ENCODE results near the gene TERT. TPM values are rescaled to one million over a fixed set of nuclear protein-coding genes. Genes with fewer than 3 reads are reported as not detected.
A peak's percentile ranks its signal among the peaks of the same experiment; 100 is the strongest.

The TERT gene
- total and polyA plus RNA-seq, 10 of the 15 experiments (the other 5 are each of a cell fraction or from before 2014, with no cell fraction given) = 0.08 to 21.5 (median 5.0) TPM

DNA sequence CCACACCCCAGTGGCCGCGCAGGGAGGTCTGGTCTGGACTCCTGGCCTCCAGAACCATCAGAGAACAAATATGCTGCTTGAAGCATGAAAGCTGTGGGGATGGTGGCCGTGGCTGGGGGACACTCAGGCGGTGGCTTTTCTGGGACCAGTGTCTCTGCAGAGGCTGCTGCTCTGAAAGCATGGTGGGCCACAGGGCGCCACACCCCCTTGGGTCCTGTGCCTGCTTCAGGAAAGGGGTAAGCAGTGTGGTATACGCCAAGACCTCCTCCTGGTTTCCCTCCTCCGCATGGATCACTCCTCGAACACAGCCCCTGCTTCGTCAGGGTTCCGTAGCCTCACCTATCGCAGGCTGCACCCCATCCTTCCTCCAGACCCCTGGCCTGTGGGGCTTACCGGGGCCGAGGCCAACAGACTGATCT, 19.7 kb upstream of the TERT start:
- intact Hi-C loops (cut with micrococcal nuclease; ENCODE audit: unreplicated experiment) = loop anchor here (5.0 to 10.0 kb wide), 3 partner anchors 57 to 480 kb away; partner anchors contain the start of gene MRPL36
- Histone ChIP-seq H3K4me2 (ENCODE audit: control insufficient read depth, insufficient read depth) (peak overlapping the region; percentile 97), H3K27ac (ENCODE audit: control insufficient read depth, insufficient read depth) (peak overlapping the region; percentile 79), H2AFZ (ENCODE audit: control insufficient read depth, low read depth, low read length) (no peak overlapping the region), H3K4me3 (no peak overlapping the region), H3K9ac (ENCODE audit: control insufficient read depth, insufficient read depth, low read length) (no peak overlapping the region; the same call in 1 of the 2 replicates), H3K9me3 (replicated peaks; ENCODE audit: control insufficient read depth, insufficient read depth, low read length) (peaks cover 17% of the 10 kb centered on the region), H3K79me2 (ENCODE audit: control insufficient read depth, insufficient read depth, low read length) (no peaks in the 10 kb centered on the region), H3K4me1 (ENCODE audit: control insufficient read depth, insufficient read depth, low read length) (peaks cover 50% of the 10 kb centered on the region), H3K36me3 (ENCODE audit: control insufficient read depth in 2 of 2, insufficient read depth in 2 of 2, low read length in 1 of 2) (peaks cover 6 to 15% of the 10 kb centered on the region in 2 experiments), H3K27me3 (replicated peaks in 1 of 2; ENCODE audit: control insufficient read depth in 2 of 2, insufficient read depth in 2 of 2, low read length in 1 of 2) (no peaks in the 10 kb centered on the region), H4K20me1 (ENCODE audit: control insufficient read depth, insufficient read depth) (no peaks in the 10 kb centered on the region)
- no peak for ATAC-seq
- in situ Hi-C loops (cut with MboI) = no loop called here
- no peak for TF ChIP-seq ATF7 (IDR thresholded peaks at IDR 0.05; ENCODE audit: low read depth)
- no peak for TF ChIP-seq SMAD5 (IDR thresholded peaks at IDR 0.05; ENCODE audit: low read depth)
- no peak for TF ChIP-seq CHD2 (IDR thresholded peaks at IDR 0.05; ENCODE audit: borderline replicate concordance, low read depth, low read length)
- TF ChIP-seq BMI1 (IDR thresholded peaks at IDR 0.05; ENCODE audit: borderline replicate concordance) = no peak
- no peak for TF ChIP-seq CEBPB (IDR thresholded peaks at IDR 0.05; ENCODE audit: borderline replicate concordance in 1 of 2, low read depth in 2 of 2, low read length in 2 of 2)
- no peak for TF ChIP-seq FOS (IDR thresholded peaks at IDR 0.05; ENCODE audit: borderline replicate concordance, extremely low read depth, insufficient read length)
- TF ChIP-seq NR2C2 (IDR thresholded peaks at IDR 0.05; ENCODE audit: borderline replicate concordance, control insufficient read depth, insufficient read length, low read depth) = no peak
- TF ChIP-seq, protein P1, sequence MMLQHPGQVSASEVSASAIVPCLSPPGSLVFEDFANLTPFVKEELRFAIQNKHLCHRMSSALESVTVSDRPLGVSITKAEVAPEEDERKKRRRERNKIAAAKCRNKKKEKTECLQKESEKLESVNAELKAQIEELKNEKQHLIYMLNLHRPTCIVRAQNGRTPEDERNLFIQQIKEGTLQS (IDR thresholded peaks at IDR 0.05; ENCODE audit: borderline replicate concordance, extremely low read depth, low read depth, low read length) = no peak
- TF ChIP-seq, protein P2, sequence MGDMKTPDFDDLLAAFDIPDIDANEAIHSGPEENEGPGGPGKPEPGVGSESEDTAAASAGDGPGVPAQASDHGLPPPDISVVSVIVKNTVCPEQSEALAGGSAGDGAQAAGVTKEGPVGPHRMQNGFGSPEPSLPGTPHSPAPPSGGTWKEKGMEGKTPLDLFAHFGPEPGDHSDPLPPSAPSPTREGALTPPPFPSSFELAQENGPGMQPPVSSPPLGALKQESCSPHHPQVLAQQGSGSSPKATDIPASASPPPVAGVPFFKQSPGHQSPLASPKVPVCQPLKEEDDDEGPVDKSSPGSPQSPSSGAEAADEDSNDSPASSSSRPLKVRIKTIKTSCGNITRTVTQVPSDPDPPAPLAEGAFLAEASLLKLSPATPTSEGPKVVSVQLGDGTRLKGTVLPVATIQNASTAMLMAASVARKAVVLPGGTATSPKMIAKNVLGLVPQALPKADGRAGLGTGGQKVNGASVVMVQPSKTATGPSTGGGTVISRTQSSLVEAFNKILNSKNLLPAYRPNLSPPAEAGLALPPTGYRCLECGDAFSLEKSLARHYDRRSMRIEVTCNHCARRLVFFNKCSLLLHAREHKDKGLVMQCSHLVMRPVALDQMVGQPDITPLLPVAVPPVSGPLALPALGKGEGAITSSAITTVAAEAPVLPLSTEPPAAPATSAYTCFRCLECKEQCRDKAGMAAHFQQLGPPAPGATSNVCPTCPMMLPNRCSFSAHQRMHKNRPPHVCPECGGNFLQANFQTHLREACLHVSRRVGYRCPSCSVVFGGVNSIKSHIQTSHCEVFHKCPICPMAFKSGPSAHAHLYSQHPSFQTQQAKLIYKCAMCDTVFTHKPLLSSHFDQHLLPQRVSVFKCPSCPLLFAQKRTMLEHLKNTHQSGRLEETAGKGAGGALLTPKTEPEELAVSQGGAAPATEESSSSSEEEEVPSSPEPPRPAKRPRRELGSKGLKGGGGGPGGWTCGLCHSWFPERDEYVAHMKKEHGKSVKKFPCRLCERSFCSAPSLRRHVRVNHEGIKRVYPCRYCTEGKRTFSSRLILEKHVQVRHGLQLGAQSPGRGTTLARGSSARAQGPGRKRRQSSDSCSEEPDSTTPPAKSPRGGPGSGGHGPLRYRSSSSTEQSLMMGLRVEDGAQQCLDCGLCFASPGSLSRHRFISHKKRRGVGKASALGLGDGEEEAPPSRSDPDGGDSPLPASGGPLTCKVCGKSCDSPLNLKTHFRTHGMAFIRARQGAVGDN (IDR thresholded peaks at IDR 0.05) = no peak
- TF ChIP-seq MTA2 (IDR thresholded peaks at IDR 0.05; ENCODE audit: low read depth) = no peak
- TF ChIP-seq SREBF1 (IDR thresholded peaks at IDR 0.05; ENCODE audit: low read length) = no peak
- TF ChIP-seq SRF (IDR thresholded peaks at IDR 0.05; ENCODE audit: low read depth in 2 of 2, low read length in 2 of 2) = no peak
- no peak for TF ChIP-seq KLF5 (IDR thresholded peaks at IDR 0.05; ENCODE audit: partially characterized antibody)
- no peak for TF ChIP-seq TCF12 (IDR thresholded peaks at IDR 0.05; ENCODE audit: low read depth, low read length)
- 95% methylated on average over 13 of the region's 13 CpGs for WGBS (ENCODE audit: insufficient coverage, insufficient replicate concordance, low lambda C conversion rate, missing lambda C conversion rate)
- BruUV-seq (replicated peaks) = no TSS peak
- FAIRE-seq = no peak
- ChIA-PET CTCF (interaction anchor here (1.9 kb wide), 1 partner anchor 18 kb away, joined by 8 read pairs; no protein-coding TSS in a partner anchor), SMC1A (ENCODE audit: uncharacterized antibody, unreplicated experiment) (interaction anchor here (1.5 to 1.9 kb wide), 2 partner anchors 11 to 30 kb away, joined by 3 to 7 read pairs; no protein-coding TSS in a partner anchor), POLR2A (interaction anchor here (0.6 to 3.3 kb wide), 5 partner anchors 9 to 280 kb away, joined by 3 to 14 read pairs (median 4); partner anchors contain the start of gene CLPTM1L), RAD21 (ENCODE audit: unreplicated experiment) (no interaction called here)
- DNase-seq (ENCODE audit: low read depth, low spot score) = no peak
